Measurements from ENCODE around the gene FSTL5. TPM values are rescaled to one million over a fixed set of nuclear protein-coding genes. Genes with fewer than 3 reads are reported as not detected.

FSTL5 gene
- total RNA-seq, 2 experiments from 2014 or later: not detected

- intact Hi-C loops (cut with micrococcal nuclease; ENCODE audit: unreplicated experiment): no loop called here
- Histone ChIP-seq H3K4me1 (ENCODE audit: insufficient read depth, low read length, poor library complexity, severe bottlenecking) (no peaks in the 10 kb centered on the region), H3K36me3 (ENCODE audit: insufficient read depth, low read length) (no peaks in the 10 kb centered on the region), H3K4me2 (ENCODE audit: low read length) (no peak overlapping the region), H3K9me3 (ENCODE audit: low read length) (no peaks in the 10 kb centered on the region), H3K79me2 (ENCODE audit: insufficient read depth, low read depth, low read length) (no peaks in the 10 kb centered on the region), H3K9me2 (ENCODE audit: insufficient read depth, low read length) (no peaks in the 10 kb centered on the region), H4K20me1 (ENCODE audit: insufficient read depth, low read length) (no peaks in the 10 kb centered on the region), H3K4me3 (ENCODE audit: low read depth, low read length, poor library complexity, severe bottlenecking) (no peak overlapping the region), H2AFZ (ENCODE audit: low read length) (no peak overlapping the region), H3K27ac (ENCODE audit: low read depth, low read length, poor library complexity, severe bottlenecking) (no peak overlapping the region)
- no peak for DNase-seq (ENCODE audit: low spot score)
- ChIA-PET POLR2A (no interaction called here), CTCF (ENCODE audit: unreplicated experiment) (no interaction called here)
- TF ChIP-seq EZH2phosphoT487 (IDR thresholded peaks at IDR 0.05; ENCODE audit: borderline replicate concordance, low read depth, low read length): no peak
- TF ChIP-seq, protein P1, sequence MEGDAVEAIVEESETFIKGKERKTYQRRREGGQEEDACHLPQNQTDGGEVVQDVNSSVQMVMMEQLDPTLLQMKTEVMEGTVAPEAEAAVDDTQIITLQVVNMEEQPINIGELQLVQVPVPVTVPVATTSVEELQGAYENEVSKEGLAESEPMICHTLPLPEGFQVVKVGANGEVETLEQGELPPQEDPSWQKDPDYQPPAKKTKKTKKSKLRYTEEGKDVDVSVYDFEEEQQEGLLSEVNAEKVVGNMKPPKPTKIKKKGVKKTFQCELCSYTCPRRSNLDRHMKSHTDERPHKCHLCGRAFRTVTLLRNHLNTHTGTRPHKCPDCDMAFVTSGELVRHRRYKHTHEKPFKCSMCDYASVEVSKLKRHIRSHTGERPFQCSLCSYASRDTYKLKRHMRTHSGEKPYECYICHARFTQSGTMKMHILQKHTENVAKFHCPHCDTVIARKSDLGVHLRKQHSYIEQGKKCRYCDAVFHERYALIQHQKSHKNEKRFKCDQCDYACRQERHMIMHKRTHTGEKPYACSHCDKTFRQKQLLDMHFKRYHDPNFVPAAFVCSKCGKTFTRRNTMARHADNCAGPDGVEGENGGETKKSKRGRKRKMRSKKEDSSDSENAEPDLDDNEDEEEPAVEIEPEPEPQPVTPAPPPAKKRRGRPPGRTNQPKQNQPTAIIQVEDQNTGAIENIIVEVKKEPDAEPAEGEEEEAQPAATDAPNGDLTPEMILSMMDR (conservative IDR thresholded peaks at IDR 0.05; ENCODE audit: low read length): no peak
- BruUV-seq (replicated peaks): no TSS peak
These were observed 641.8 kb downstream of the FSTL5 start for GRCh38 chr4:161522031-161522430.

DNA sequence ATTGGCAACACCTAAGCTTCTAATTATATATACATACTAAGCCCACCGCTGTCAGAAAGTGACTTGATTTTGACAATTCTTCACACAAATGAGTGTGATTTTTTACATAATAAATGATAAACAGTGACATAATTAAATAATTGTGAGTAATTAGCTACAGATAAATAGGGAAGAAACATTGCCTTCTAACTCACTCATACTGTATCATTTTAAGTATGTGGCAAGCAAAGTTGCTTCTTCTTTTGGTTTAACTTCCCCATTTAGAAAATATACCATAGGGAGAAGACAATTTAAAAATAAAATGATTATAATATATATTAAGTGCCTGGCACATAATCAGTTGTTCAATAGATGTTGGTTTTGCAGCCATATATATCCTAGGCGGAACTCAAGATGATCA lies 644.2 kb downstream of the FSTL5 start:
- no TSS peak for BruUV-seq (replicated peaks)
- Histone ChIP-seq H3K36me3 (ENCODE audit: insufficient read depth, low read length) (no peaks in the 10 kb centered on the region), H3K4me3 (ENCODE audit: low read depth, low read length, poor library complexity, severe bottlenecking) (no peak overlapping the region), H3K79me2 (ENCODE audit: insufficient read depth, low read depth, low read length) (no peaks in the 10 kb centered on the region), H4K20me1 (ENCODE audit: insufficient read depth, low read length) (no peaks in the 10 kb centered on the region), H3K27ac (ENCODE audit: low read depth, low read length, poor library complexity, severe bottlenecking) (no peak overlapping the region), H2AFZ (ENCODE audit: low read length) (no peak overlapping the region), H3K9me3 (ENCODE audit: low read length) (no peaks in the 10 kb centered on the region), H3K9me2 (ENCODE audit: insufficient read depth, low read length) (no peaks in the 10 kb centered on the region), H3K4me1 (ENCODE audit: insufficient read depth, low read length, poor library complexity, severe bottlenecking) (no peaks in the 10 kb centered on the region), H3K4me2 (ENCODE audit: low read length) (no peak overlapping the region)
- no peak for DNase-seq (ENCODE audit: low spot score)
- ChIA-PET CTCF (ENCODE audit: unreplicated experiment) (no interaction called here), POLR2A (interaction anchor here (0.5 kb wide), 1 partner anchor 591 kb away, joined by 3 read pairs; no protein-coding TSS in a partner anchor)
- intact Hi-C loops (cut with micrococcal nuclease; ENCODE audit: unreplicated experiment): no loop called here
- TF ChIP-seq, protein P1 (conservative IDR thresholded peaks at IDR 0.05; ENCODE audit: low read length): no peak
- TF ChIP-seq EZH2phosphoT487 (IDR thresholded peaks at IDR 0.05; ENCODE audit: borderline replicate concordance, low read depth, low read length): no peak

- Histone ChIP-seq H3K9me2 (ENCODE audit: insufficient read depth, low read length) (no peaks in the 10 kb centered on the region), H3K4me1 (ENCODE audit: insufficient read depth, low read length, poor library complexity, severe bottlenecking) (no peaks in the 10 kb centered on the region), H2AFZ (ENCODE audit: low read length) (no peak overlapping the region), H3K27ac (ENCODE audit: low read depth, low read length, poor library complexity, severe bottlenecking) (no peak overlapping the region), H4K20me1 (ENCODE audit: insufficient read depth, low read length) (no peaks in the 10 kb centered on the region), H3K36me3 (ENCODE audit: insufficient read depth, low read length) (no peaks in the 10 kb centered on the region), H3K79me2 (ENCODE audit: insufficient read depth, low read depth, low read length) (no peaks in the 10 kb centered on the region), H3K4me2 (ENCODE audit: low read length) (no peak overlapping the region), H3K4me3 (ENCODE audit: low read depth, low read length, poor library complexity, severe bottlenecking) (no peak overlapping the region), H3K9me3 (ENCODE audit: low read length) (no peaks in the 10 kb centered on the region)
- no TSS peak for BruUV-seq (replicated peaks)
- TF ChIP-seq, protein P1 (conservative IDR thresholded peaks at IDR 0.05; ENCODE audit: low read length): no peak
- TF ChIP-seq EZH2phosphoT487 (IDR thresholded peaks at IDR 0.05; ENCODE audit: borderline replicate concordance, low read depth, low read length): no peak
- ChIA-PET CTCF (ENCODE audit: unreplicated experiment) (no interaction called here), POLR2A (no interaction called here)
- DNase-seq (ENCODE audit: low spot score): no peak
- intact Hi-C loops (cut with micrococcal nuclease; ENCODE audit: unreplicated experiment): no loop called here
These were observed 645.9 kb downstream of the FSTL5 start for GRCh38 chr4:161517941-161518340.

Measured in OCI-LY7 (cell line).